ENCODE data around the gene CDH24. TPM values are rescaled to one million over a fixed set of nuclear protein-coding genes. Genes with fewer than 3 reads are reported as not detected.

Gene CDH24
- total and polyA plus RNA-seq, 2 of the 4 experiments (the other 2 are of a cell fraction) = 3.9 to 24.4 TPM

DNA sequence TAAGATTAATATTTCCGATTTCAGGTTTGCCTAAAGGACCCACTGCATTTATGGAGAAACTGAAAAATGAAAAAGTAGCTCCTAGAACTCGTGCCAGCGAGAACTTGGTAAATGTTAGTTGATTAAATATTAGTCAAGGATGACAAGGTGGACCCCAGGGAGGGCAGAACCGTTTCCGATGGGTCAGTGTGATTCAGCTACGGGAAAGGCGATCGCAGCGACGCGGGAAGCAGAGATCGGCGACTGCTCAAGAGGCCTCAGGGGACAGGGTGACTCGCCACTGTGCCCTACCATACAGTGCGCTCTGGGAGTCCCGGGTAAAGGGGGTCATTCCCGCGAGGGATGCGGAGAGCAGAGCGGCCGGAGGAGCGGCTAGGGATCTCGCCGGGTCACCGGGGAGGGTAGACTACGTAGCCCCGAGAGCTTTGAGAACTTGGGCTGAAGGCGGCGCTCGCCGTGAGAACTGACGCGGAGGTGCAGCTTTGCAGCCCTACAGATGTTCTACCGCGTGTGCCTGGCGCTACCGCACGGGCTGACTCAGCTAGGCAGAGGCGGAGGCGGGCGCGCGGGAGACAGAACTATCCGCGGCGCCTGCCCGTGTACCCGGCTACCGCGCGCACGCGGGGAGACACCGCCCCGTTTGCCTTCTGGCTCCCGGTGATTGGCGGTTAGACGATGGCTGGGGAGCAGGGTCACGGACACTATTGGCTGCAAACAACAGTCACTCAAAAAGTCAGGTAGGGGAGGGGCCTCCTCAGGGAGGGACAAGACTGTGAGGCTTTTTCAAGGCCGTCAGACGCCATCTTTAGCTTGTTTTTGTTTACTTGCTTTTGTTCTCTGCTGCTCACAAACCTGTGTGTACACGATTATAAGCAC is 50.5 kb downstream of the CDH24 start (continued):
- TF ChIP-seq MXI1 (IDR thresholded peaks at IDR 0.05; ENCODE audit: borderline replicate concordance, low read depth, low read length) = peak; percentile 81
- peak; percentile 61 for TF ChIP-seq RCOR1 (IDR thresholded peaks at IDR 0.05; ENCODE audit: insufficient replicate concordance, low read length)
- TF ChIP-seq RAD21 (IDR thresholded peaks at IDR 0.05; ENCODE audit: low read length) = no peak

DNA sequence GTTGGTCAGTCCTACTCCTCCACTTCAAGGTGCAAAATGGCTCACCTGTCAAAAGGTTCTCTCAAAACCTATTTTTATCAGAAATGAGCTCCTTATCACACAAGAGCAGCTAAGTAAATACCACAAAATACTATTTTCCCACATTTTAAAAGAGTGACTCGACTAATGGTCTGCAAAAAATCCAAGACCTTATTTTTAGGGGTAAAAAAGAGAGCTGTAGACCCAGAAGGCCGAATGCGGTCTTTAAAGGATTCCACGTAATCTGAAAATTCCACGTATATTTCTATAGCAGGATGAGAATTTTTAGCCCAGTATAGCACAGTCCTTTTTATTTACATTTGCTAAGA is 51.2 kb downstream of the CDH24 start:
- Histone ChIP-seq H4K8ac (ENCODE audit: low read depth in 2 of 2, low read length in 2 of 2) (peak overlapping the region in 1 of 2 experiments; percentile 52; a peak in 1 of 4 replicates), H3K9ac (ENCODE audit: low read depth, low read length) (peak overlapping the region; percentile 74), H2BK5ac (ENCODE audit: low read depth, low read length, poor library complexity, severe bottlenecking) (peak overlapping the region; percentile 74), H3K27me3 (ENCODE audit: control insufficient read depth, insufficient read depth, low read length) (no peaks in the 10 kb centered on the region), H2BK120ac (ENCODE audit: low read depth, low read length) (no peak overlapping the region), H3K14ac (replicated peaks; ENCODE audit: low read depth, low read length) (0 out of 2 replicates have a peak overlapping the region, but pooled peaks have one; percentile 31), H3K4me2 (ENCODE audit: low read depth, low read length) (peak overlapping the region; percentile 92), H4K91ac (ENCODE audit: insufficient read depth, low read depth, low read length) (no peak overlapping the region), H3K18ac (ENCODE audit: low read depth, low read length) (no peak overlapping the region), H3K79me1 (ENCODE audit: low read depth in 1 of 2, low read length in 2 of 2) (peaks cover 0 to 12% of the 10 kb centered on the region in 2 experiments; a peak in 3 of 4 replicates), H2BK15ac (ENCODE audit: low read depth, low read length) (no peak overlapping the region), H3K56ac (ENCODE audit: extremely low read depth, insufficient read depth, low read length) (peak overlapping the region; percentile 87; the same call in 1 of the 2 replicates), H3K4me3 (ENCODE audit: insufficient read depth, low read depth, low read length) (peak overlapping the region; percentile 58; the same call in 1 of the 2 replicates), H2AFZ (replicated peaks; ENCODE audit: low read length, poor library complexity) (no peak overlapping the region), H3K23ac (ENCODE audit: low read depth, low read length) (peak overlapping the region; percentile 93; the same call in 1 of the 2 replicates), H3K4me1 (ENCODE audit: control insufficient read depth, insufficient read depth, low read length) (peaks cover 2% of the 10 kb centered on the region; the same call in 1 of the 2 replicates), H2AK9ac (replicated peaks; ENCODE audit: low read depth, low read length, poor library complexity) (no peak overlapping the region), H2BK20ac (ENCODE audit: low read depth, low read length) (no peak overlapping the region), H3K27ac (ENCODE audit: insufficient read depth, low read length) (no peak overlapping the region), H3K36me3 (ENCODE audit: control insufficient read depth, insufficient read depth, low read length) (no peaks in the 10 kb centered on the region), H4K5ac (ENCODE audit: low read depth, low read length) (no peak overlapping the region), H3K9me1 (ENCODE audit: insufficient read depth, low read length) (peaks cover 3% of the 10 kb centered on the region; the same call in 1 of the 2 replicates), H4K20me1 (ENCODE audit: insufficient read depth, low read length) (no peaks in the 10 kb centered on the region), H2AK5ac (ENCODE audit: low read depth, low read length) (no peak overlapping the region), H3K4ac (ENCODE audit: low read depth, low read length) (peak overlapping the region; percentile 79; the same call in 1 of the 2 replicates), H3K9me3 (ENCODE audit: control insufficient read depth, insufficient read depth, low read length) (no peaks in the 10 kb centered on the region)
- ChIA-PET POLR2A (ENCODE audit: unreplicated experiment) (interaction anchor here (1.0 to 1.5 kb wide), 2 partner anchors 10 to 20 kb away, joined by 4 to 5 read pairs; no protein-coding TSS in a partner anchor), CTCF (interaction anchor here (1.1 to 3.2 kb wide), 5 partner anchors 10 to 63 kb away, joined by 3 to 20 read pairs (median 6); partner anchors contain the start of gene CDH24)
- ATAC-seq (ENCODE audit: low read depth) (no peak), DNase-seq (no peak)
- dilution Hi-C loops (cut with HindIII; ENCODE audit: low sequenced_read_pairs, unreplicated experiment) = no loop called here
- BruUV-seq (replicated peaks) = no TSS peak
- intact Hi-C loops (cut with micrococcal nuclease) = loop anchor here (2.0 kb wide), 1 partner anchor 29 kb away; the partner anchor contains the start of gene PSMB5
- in situ Hi-C loops (cut with MboI; ENCODE audit: low sequenced_read_pairs) = no loop called here
- WGBS, 2 experiments (ENCODE audit: extremely low coverage in 2 of 2, insufficient read length in 1 of 2) = no CpG with 5 or more reads among the region's 5 CpGs
- TF ChIP-seq BHLHE40 (IDR thresholded peaks at IDR 0.05; ENCODE audit: low read depth, low read length) (no peak), POLR2A (IDR thresholded peaks at IDR 0.05; ENCODE audit: low read depth, low read length) (no peak), CHD1 (IDR thresholded peaks at IDR 0.05; ENCODE audit: low read depth, low read length) (no peak), NFE2L2 (IDR thresholded peaks at IDR 0.05; ENCODE audit: low read depth, low read length) (no peak), SMC3 (IDR thresholded peaks at IDR 0.05; ENCODE audit: low read depth, low read length) (no peak), RCOR1 (IDR thresholded peaks at IDR 0.05; ENCODE audit: insufficient replicate concordance, low read length) (no peak), RAD21 (IDR thresholded peaks at IDR 0.05; ENCODE audit: low read length) (no peak), MAZ (IDR thresholded peaks at IDR 0.05; ENCODE audit: borderline replicate concordance, low read depth, low read length) (no peak), MXI1 (IDR thresholded peaks at IDR 0.05; ENCODE audit: borderline replicate concordance, low read depth, low read length) (no peak), FOS (IDR thresholded peaks at IDR 0.05; ENCODE audit: low read depth, low read length) (no peak)
- TF ChIP-seq, protein P1, sequence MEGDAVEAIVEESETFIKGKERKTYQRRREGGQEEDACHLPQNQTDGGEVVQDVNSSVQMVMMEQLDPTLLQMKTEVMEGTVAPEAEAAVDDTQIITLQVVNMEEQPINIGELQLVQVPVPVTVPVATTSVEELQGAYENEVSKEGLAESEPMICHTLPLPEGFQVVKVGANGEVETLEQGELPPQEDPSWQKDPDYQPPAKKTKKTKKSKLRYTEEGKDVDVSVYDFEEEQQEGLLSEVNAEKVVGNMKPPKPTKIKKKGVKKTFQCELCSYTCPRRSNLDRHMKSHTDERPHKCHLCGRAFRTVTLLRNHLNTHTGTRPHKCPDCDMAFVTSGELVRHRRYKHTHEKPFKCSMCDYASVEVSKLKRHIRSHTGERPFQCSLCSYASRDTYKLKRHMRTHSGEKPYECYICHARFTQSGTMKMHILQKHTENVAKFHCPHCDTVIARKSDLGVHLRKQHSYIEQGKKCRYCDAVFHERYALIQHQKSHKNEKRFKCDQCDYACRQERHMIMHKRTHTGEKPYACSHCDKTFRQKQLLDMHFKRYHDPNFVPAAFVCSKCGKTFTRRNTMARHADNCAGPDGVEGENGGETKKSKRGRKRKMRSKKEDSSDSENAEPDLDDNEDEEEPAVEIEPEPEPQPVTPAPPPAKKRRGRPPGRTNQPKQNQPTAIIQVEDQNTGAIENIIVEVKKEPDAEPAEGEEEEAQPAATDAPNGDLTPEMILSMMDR (conservative IDR thresholded peaks at IDR 0.05; ENCODE audit: low read depth, low read length) = no peak
- TF ChIP-seq, protein P2, sequence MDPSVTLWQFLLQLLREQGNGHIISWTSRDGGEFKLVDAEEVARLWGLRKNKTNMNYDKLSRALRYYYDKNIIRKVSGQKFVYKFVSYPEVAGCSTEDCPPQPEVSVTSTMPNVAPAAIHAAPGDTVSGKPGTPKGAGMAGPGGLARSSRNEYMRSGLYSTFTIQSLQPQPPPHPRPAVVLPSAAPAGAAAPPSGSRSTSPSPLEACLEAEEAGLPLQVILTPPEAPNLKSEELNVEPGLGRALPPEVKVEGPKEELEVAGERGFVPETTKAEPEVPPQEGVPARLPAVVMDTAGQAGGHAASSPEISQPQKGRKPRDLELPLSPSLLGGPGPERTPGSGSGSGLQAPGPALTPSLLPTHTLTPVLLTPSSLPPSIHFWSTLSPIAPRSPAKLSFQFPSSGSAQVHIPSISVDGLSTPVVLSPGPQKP (IDR thresholded peaks at IDR 0.05; ENCODE audit: borderline replicate concordance, low read depth, low read length) = no peak

All from IMR-90 (cell line).